ENCODE results near the gene NOC2L. TPM values are rescaled to one million over a fixed set of nuclear protein-coding genes. Genes with fewer than 3 reads are reported as not detected.

NOC2L gene
- total RNA-seq, 2 donors from 2014 or later = 83.5 to 97.3 TPM

GRCh38 chr1:917076-917459, 42.0 kb downstream of the NOC2L start:
- no peaks in the 10 kb centered on the region for H3K9me3 Mint-ChIP-seq
- H3K4me1 ChIP-seq (ENCODE audit: control insufficient read depth, insufficient read depth, low read length) = peaks cover 18% of the 10 kb centered on the region
- 61 to 81% methylated on average over 2 to 7 of the region's 7 CpGs for WGBS, 2 experiments (ENCODE audit: insufficient coverage in 1 of 2, insufficient read length in 1 of 2)
- no peak for DNase-seq
- peaks cover 57% of the 10 kb centered on the region for H3K27me3 ChIP-seq (ENCODE audit: control insufficient read depth, insufficient read depth, low read length, poor library complexity, severe bottlenecking)
- peaks cover 84% of the 10 kb centered on the region for H3K27me3 Mint-ChIP-seq (ENCODE audit: insufficient read depth)
- H3K9me3 ChIP-seq (ENCODE audit: control insufficient read depth, low read length) = no peaks in the 10 kb centered on the region
- H3K36me3 Mint-ChIP-seq (ENCODE audit: low read depth) = peaks cover 6% of the 10 kb centered on the region
- no peak overlapping the region for H3K27ac ChIP-seq (ENCODE audit: low read depth, low read length)
- H3K4me3 Mint-ChIP-seq = no peak overlapping the region
- H3K4me1 Mint-ChIP-seq = peaks cover 19% of the 10 kb centered on the region
- no peak overlapping the region for H3K4me3 ChIP-seq (ENCODE audit: low read length)
- no peak overlapping the region for H3K27ac Mint-ChIP-seq
- H3K36me3 ChIP-seq (ENCODE audit: control insufficient read depth, insufficient read depth, low read length) = no peaks in the 10 kb centered on the region
- no peak for TF ChIP-seq CTCF (conservative IDR thresholded peaks at IDR 0.05)
- no peak overlapping the region for H3K9ac ChIP-seq (ENCODE audit: extremely low read depth, low read length, poor library complexity, severe bottlenecking)

- H3K27me3 ChIP-seq (ENCODE audit: control insufficient read depth, insufficient read depth, low read length, poor library complexity, severe bottlenecking) = peaks cover 50% of the 10 kb centered on the region
- no peak overlapping the region for H3K4me3 Mint-ChIP-seq
- H3K27ac ChIP-seq (ENCODE audit: low read depth, low read length) = no peak overlapping the region
- peaks cover 19% of the 10 kb centered on the region for H3K4me1 ChIP-seq (ENCODE audit: control insufficient read depth, insufficient read depth, low read length)
- H3K36me3 Mint-ChIP-seq (ENCODE audit: low read depth) = peaks cover 3% of the 10 kb centered on the region
- no peaks in the 10 kb centered on the region for H3K9me3 ChIP-seq (ENCODE audit: control insufficient read depth, low read length)
- peak; percentile 24 for DNase-seq
- no peak overlapping the region for H3K4me3 ChIP-seq (ENCODE audit: low read length)
- no peaks in the 10 kb centered on the region for H3K9me3 Mint-ChIP-seq
- H3K27ac Mint-ChIP-seq = no peak overlapping the region
- 81 to 83% methylated on average over 19 to 31 of the region's 31 CpGs for WGBS, 2 experiments (ENCODE audit: insufficient coverage in 1 of 2, insufficient read length in 1 of 2)
- no peaks in the 10 kb centered on the region for H3K36me3 ChIP-seq (ENCODE audit: control insufficient read depth, insufficient read depth, low read length)
- H3K9ac ChIP-seq (ENCODE audit: extremely low read depth, low read length, poor library complexity, severe bottlenecking) = no peak overlapping the region
- H3K27me3 Mint-ChIP-seq (ENCODE audit: insufficient read depth) = peaks cover 79% of the 10 kb centered on the region
- H3K4me1 Mint-ChIP-seq = peaks cover 17% of the 10 kb centered on the region
- no peak for TF ChIP-seq CTCF (conservative IDR thresholded peaks at IDR 0.05)
Measured at GRCh38 chr1:916173-917075, 42.6 kb downstream of the NOC2L start.

GRCh38 chr1:915295-916172, 43.5 kb downstream of the NOC2L start:
- no peak overlapping the region for H3K27ac Mint-ChIP-seq
- Histone ChIP-seq H3K4me1 (ENCODE audit: control insufficient read depth, insufficient read depth, low read length) (peaks cover 15% of the 10 kb centered on the region), H3K9ac (ENCODE audit: extremely low read depth, low read length, poor library complexity, severe bottlenecking) (no peak overlapping the region), H3K9me3 (ENCODE audit: control insufficient read depth, low read length) (no peaks in the 10 kb centered on the region), H3K4me3 (ENCODE audit: low read length) (no peak overlapping the region), H3K27ac (ENCODE audit: low read depth, low read length) (no peak overlapping the region), H3K36me3 (ENCODE audit: control insufficient read depth, insufficient read depth, low read length) (no peaks in the 10 kb centered on the region), H3K27me3 (ENCODE audit: control insufficient read depth, insufficient read depth, low read length, poor library complexity, severe bottlenecking) (peaks cover 43% of the 10 kb centered on the region)
- no peak overlapping the region for H3K4me3 Mint-ChIP-seq
- H3K27me3 Mint-ChIP-seq (ENCODE audit: insufficient read depth) = peaks cover 79% of the 10 kb centered on the region
- H3K36me3 Mint-ChIP-seq (ENCODE audit: low read depth) = no peaks in the 10 kb centered on the region
- H3K4me1 Mint-ChIP-seq = peaks cover 13% of the 10 kb centered on the region
- no peak for TF ChIP-seq CTCF (conservative IDR thresholded peaks at IDR 0.05)
- peak; percentile 28 for DNase-seq
- WGBS, 2 experiments (ENCODE audit: insufficient coverage in 1 of 2, insufficient read length in 1 of 2) = 81 to 86% methylated on average over 18 to 28 of the region's 28 CpGs
- no peaks in the 10 kb centered on the region for H3K9me3 Mint-ChIP-seq
